Thoracic aorta (tissue), 2 donors: Measurements from ENCODE around the gene DEDD2. TPM values are rescaled to one million over a fixed set of nuclear protein-coding genes. Genes with fewer than 3 reads are reported as not detected.

Source experiments
- ATAC-seq: fragments of 150-250 bp; one replicate; pipeline ENCODE4 v1.8.0; 2017; ENCODE audit warnings: low read depth; ENCODE audit not compliant: insufficient number of reproducible peaks, low FRiP score
- DNase-seq: peaks from one replicate; pipeline ENCODE4 v3.0.0-alpha.2; 2020; ENCODE audit warnings: low spot score
- H3K27ac ChIP-seq, 2 donors: fragments of 200-600 bp; sonication (generic); 1 replicate in 1 of 2; 2 replicates in 1 of 2; pipeline ENCODE4 v1.5.1; 2016; ENCODE audit warnings: mild to moderate bottlenecking in 2 of 2, moderate library complexity in 2 of 2
- H3K27me3 ChIP-seq: fragments of 200-600 bp; sonication (generic); replicated peaks from 2 replicates; pipeline ENCODE4 v1.6.0; 2016; ENCODE audit warnings: mild to moderate bottlenecking; ENCODE audit not compliant: insufficient read depth
- H3K36me3 ChIP-seq: fragments of 200-600 bp; sonication (generic); one replicate; pipeline ENCODE4 v1.5.1; 2016
- H3K4me1 ChIP-seq, 2 donors: fragments of 200-600 bp; sonication (generic); 1 replicate in 1 of 2; 2 replicates in 1 of 2; pipeline versions ENCODE4 v1.5.1 to v1.6.0; 2016; ENCODE audit warnings: low read depth in 2 of 2, mild to moderate bottlenecking in 1 of 2; ENCODE audit not compliant: control insufficient read depth in 1 of 2
- H3K4me3 ChIP-seq: fragments of 200-600 bp; sonication (generic); 2 replicates; pipeline ENCODE4 v1.5.1; 2016; ENCODE audit warnings: mild to moderate bottlenecking
- H3K9me3 ChIP-seq: fragments of 200-600 bp; sonication (generic); 2 replicates; pipeline ENCODE4 v1.5.1; 2016
- CTCF ChIP-seq: fragments of 200-600 bp; sonication (generic); IDR thresholded peaks from one replicate; pipeline ENCODE4 v1.5.1; 2019; ENCODE audit warnings: antibody characterized with exemption
- total RNA-seq, 2 donors: library from RNA; depleted of rRNA; stranded (reverse); fragments of >200 nt; gene quantifications; one replicate each; pipeline versions ENCODE4 v1.1.0 to v1.2.3, GENCODE V29; 2016

The DEDD2 gene
- total RNA-seq, 2 donors from 2014 or later: 21.7 to 33.2 TPM

- Histone ChIP-seq H3K27me3 (no peaks in the 10 kb centered on the region), H3K27ac (no peak overlapping the region)
These were observed 16.3 kb upstream of the DEDD2 start for GRCh38 chr19:42233678-42234292.

DNA sequence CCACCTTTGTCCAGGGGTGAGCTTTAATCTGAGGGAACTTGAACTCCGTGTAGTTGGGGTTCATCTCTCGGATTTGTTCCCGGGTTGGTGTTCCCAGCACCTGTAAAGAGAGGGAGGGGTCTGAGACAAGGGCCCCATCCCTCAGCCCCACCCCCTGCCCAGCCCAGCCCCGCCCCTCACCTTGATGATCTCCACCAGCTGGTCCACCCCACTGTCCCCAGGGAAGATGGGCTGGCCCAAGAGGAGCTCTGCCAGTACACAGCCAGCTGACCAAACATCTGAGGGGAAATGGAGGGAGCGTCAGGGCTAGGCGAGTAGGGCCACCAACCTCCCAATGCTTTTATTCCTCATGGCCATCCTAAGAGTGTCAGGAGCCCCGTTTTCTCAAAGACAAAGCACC is 15.6 kb upstream of the DEDD2 start:
- Histone ChIP-seq H3K27ac (no peak overlapping the region), H3K36me3 (peaks cover 59% of the 10 kb centered on the region), H3K4me1 (no peaks in the 10 kb centered on the region), H3K4me3 (no peak overlapping the region), H3K9me3 (no peaks in the 10 kb centered on the region), H3K27me3 (no peaks in the 10 kb centered on the region)
- no peak for TF ChIP-seq CTCF
- no peak for DNase-seq
- no peak for ATAC-seq

More at GRCh38 chr19:42233678-42234292, 16.3 kb upstream of the DEDD2 start:
- Histone ChIP-seq H3K4me1 (no peaks in the 10 kb centered on the region), H3K9me3 (no peaks in the 10 kb centered on the region), H3K4me3 (no peak overlapping the region), H3K36me3 (peaks cover 57% of the 10 kb centered on the region)
- DNase-seq (no peak), ATAC-seq (no peak)
- TF ChIP-seq CTCF: no peak

DNA sequence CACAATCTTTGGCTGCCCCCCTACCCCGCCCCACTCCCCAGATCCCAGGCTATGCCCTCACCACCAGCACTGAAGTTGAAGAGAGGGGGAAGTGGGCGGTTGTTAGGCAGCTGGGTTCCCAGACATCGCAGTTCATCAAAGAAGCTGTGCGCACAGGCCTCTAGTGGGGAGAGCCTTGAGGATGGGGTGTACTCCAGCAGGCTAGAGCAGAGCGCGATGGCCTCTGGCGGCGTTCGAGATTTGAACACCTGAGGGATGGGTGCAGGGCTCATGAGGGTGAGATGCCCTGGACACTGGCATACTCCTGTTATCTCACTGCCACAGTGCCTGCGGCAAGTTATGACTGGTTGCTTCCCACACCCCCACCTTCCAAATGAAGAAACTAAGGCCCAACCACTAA is 15.0 kb upstream of the DEDD2 start:
- H3K27me3 ChIP-seq: no peaks in the 10 kb centered on the region
- peaks cover 59% of the 10 kb centered on the region for H3K36me3 ChIP-seq
- H3K4me3 ChIP-seq: no peak overlapping the region
- H3K27ac ChIP-seq: no peak overlapping the region
- no peak for ATAC-seq
- no peaks in the 10 kb centered on the region for H3K9me3 ChIP-seq
- H3K4me1 ChIP-seq: no peaks in the 10 kb centered on the region
- no peak for TF ChIP-seq CTCF
- DNase-seq: no peak

DNA sequence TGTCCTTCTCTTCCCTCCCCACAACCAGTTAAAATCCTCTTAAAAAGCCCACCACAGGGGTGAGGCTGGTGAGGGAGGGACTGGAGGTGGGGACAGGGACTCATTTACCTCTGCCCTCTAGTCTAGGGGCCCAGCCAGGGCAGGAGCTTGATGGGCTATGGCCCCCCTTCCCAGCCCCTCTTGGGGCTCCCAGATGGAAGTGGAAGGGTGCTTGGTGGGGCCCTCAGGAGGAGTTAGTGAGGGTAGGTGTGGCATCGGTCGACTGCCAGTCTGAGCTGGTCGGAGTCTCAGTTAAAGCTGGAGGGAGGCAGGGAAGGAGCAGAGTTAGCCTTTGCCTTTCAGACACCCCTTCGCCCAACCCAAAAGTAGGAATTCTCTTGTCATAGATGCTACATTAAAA is 13.1 kb upstream of the DEDD2 start:
- Histone ChIP-seq H3K4me3 (no peak overlapping the region), H3K27me3 (no peaks in the 10 kb centered on the region), H3K36me3 (peaks cover 65% of the 10 kb centered on the region), H3K4me1 (no peaks in the 10 kb centered on the region), H3K27ac (no peak overlapping the region), H3K9me3 (no peaks in the 10 kb centered on the region)
- TF ChIP-seq CTCF: no peak
- ATAC-seq: no peak
- no peak for DNase-seq

- no peak for ATAC-seq
- DNase-seq: no peak
These were observed 12.4 kb upstream of the DEDD2 start for GRCh38 chr19:42229855-42230351.

More at GRCh38 chr19:42229855-42230351, 12.4 kb upstream of the DEDD2 start:
- Histone ChIP-seq H3K27me3 (no peaks in the 10 kb centered on the region), H3K9me3 (no peaks in the 10 kb centered on the region), H3K4me3 (no peak overlapping the region), H3K36me3 (peaks cover 68% of the 10 kb centered on the region), H3K4me1 (no peaks in the 10 kb centered on the region), H3K27ac (no peak overlapping the region)
- TF ChIP-seq CTCF: no peak
